ENCODE data around the gene INHBB. TPM values are rescaled to one million over a fixed set of nuclear protein-coding genes. Genes with fewer than 3 reads are reported as not detected.

The INHBB gene
- total RNA-seq, 1 donor from 2014 or later: 0.34 TPM

DNA sequence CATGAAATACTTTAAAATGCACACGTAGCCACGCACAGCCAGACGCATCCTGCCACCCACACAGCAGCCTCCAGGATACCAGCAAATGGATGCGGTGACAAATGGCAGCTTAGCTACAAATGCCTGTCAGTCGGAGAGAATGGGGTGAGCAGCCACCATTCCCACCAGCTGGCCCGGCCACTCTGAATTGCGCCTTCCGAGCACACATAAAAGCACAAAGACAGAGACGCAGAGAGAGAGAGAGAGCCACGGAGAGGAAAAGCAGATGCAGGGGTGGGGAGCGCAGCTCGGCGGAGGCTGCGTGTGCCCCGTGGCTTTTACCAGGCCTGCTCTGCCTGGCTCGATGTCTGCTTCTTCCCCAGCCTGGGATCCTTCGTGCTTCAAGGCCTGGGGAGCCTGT, 4.1 kb downstream of the INHBB start:
- Mint-ChIP-seq H3K36me3 (ENCODE audit: unreplicated experiment) (no peaks in the 10 kb centered on the region), H3K27me3 (ENCODE audit: unreplicated experiment) (peaks cover 12% of the 10 kb centered on the region), H3K9me3 (ENCODE audit: unreplicated experiment) (peaks cover 7% of the 10 kb centered on the region), H3K27ac (ENCODE audit: unreplicated experiment) (no peak overlapping the region), H3K4me3 (ENCODE audit: unreplicated experiment) (no peak overlapping the region), H3K4me1 (ENCODE audit: low read depth, unreplicated experiment) (peaks cover 9% of the 10 kb centered on the region)
- TF ChIP-seq, protein P1, sequence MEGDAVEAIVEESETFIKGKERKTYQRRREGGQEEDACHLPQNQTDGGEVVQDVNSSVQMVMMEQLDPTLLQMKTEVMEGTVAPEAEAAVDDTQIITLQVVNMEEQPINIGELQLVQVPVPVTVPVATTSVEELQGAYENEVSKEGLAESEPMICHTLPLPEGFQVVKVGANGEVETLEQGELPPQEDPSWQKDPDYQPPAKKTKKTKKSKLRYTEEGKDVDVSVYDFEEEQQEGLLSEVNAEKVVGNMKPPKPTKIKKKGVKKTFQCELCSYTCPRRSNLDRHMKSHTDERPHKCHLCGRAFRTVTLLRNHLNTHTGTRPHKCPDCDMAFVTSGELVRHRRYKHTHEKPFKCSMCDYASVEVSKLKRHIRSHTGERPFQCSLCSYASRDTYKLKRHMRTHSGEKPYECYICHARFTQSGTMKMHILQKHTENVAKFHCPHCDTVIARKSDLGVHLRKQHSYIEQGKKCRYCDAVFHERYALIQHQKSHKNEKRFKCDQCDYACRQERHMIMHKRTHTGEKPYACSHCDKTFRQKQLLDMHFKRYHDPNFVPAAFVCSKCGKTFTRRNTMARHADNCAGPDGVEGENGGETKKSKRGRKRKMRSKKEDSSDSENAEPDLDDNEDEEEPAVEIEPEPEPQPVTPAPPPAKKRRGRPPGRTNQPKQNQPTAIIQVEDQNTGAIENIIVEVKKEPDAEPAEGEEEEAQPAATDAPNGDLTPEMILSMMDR (IDR thresholded peaks at IDR 0.05; ENCODE audit: partially characterized antibody, unreplicated experiment): no peak
- DNase-seq: no peak

DNA sequence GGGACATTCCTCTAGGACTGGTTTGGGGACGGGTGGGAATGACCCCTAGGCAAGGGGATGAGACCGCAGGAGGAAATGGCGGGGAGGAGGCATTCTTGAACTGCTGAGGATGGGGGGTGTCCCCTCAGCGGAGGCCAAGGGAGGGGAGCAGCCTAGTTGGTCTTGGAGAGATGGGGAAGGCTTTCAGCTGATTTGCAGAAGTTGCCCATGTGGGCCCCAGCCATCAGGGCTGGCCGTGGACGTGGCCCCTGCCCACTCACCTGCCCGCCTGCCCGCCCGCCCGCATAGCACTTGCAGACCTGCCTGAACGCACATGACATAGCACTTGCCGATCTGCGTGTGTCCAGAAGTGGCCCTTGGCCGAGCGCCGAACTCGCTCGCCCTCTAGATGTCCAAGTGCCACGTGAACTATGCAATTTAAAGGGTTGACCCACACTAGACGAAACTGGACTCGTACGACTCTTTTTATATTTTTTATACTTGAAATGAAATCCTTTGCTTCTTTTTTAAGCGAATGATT, 4.9 kb downstream of the INHBB start:
- no peak for DNase-seq
- H3K9me3 Mint-ChIP-seq (ENCODE audit: unreplicated experiment): peaks cover 7% of the 10 kb centered on the region
- H3K36me3 Mint-ChIP-seq (ENCODE audit: unreplicated experiment): no peaks in the 10 kb centered on the region
- TF ChIP-seq, protein P1 (IDR thresholded peaks at IDR 0.05; ENCODE audit: partially characterized antibody, unreplicated experiment): no peak
- peaks cover 12% of the 10 kb centered on the region for H3K27me3 Mint-ChIP-seq (ENCODE audit: unreplicated experiment)
- H3K27ac Mint-ChIP-seq (ENCODE audit: unreplicated experiment): no peak overlapping the region
- peaks cover 9% of the 10 kb centered on the region for H3K4me1 Mint-ChIP-seq (ENCODE audit: low read depth, unreplicated experiment)
- no peak overlapping the region for H3K4me3 Mint-ChIP-seq (ENCODE audit: unreplicated experiment)

DNA sequence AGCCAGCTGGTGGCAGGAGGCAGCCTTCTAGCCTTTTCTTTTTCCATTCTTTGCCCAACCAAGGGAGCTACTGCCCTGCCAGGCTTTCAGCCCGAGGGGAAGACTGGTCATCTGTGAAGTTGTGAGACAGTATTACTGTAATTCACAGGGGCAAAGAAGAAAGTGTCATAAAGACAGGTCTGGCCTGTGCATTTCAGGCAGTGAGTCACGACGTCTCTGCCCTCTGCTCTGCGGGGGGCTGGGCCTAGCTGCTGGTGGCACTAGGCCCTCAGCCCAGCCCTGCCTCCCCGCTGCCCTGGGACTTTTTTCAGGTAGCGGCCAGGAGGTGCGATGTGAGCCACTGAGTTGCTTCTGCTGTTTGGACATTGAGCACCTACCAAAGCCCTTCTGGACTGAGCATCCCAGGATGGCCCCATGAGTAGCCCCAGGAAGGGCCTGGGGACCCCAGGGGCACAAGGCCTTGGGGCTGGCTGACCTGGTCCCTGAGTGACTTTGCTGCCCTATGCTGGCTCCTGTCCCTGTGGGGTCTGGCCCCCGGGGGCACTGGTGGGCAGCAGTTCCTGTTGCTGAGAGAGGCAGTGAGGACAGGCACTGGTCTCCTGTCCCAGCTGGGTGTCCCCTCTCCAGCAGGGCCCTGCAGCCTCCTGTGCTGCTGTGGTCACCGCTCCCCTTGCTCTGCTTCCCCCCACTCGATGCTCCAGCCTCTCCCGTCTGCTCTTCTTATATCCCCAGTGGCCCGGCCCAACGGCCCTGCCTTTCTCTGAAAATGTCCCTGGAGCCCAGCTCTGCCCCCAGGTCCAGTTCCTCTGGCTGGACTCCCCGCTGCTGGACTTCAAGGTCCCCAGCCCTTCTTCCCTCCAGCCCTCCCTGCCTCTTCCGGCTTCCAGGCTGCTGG, 7.0 kb downstream of the INHBB start:
- Mint-ChIP-seq H3K27me3 (ENCODE audit: unreplicated experiment) (peaks cover 5% of the 10 kb centered on the region), H3K4me1 (ENCODE audit: low read depth, unreplicated experiment) (peaks cover 4% of the 10 kb centered on the region), H3K4me3 (ENCODE audit: unreplicated experiment) (no peak overlapping the region), H3K36me3 (ENCODE audit: unreplicated experiment) (no peaks in the 10 kb centered on the region), H3K9me3 (ENCODE audit: unreplicated experiment) (peaks cover 7% of the 10 kb centered on the region), H3K27ac (ENCODE audit: unreplicated experiment) (no peak overlapping the region)
- DNase-seq: no peak
- TF ChIP-seq, protein P1 (IDR thresholded peaks at IDR 0.05; ENCODE audit: partially characterized antibody, unreplicated experiment): no peak

DNA sequence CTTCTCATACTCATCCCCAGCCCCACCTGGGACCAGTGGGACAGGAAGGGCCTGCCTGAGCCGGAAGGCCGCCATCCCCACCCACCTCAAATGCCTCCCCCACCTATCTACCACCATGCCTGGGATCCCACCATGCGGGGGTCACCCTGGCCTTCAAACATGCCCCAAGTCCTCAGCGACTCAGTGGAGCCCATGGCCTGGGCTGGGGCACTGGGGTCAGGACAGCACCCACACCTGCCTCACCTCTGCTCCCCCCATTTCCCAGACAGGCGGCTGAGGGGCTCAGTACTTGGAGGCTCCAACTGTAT, 7.6 kb downstream of the INHBB start:
- DNase-seq: no peak
- Mint-ChIP-seq H3K27ac (ENCODE audit: unreplicated experiment) (no peak overlapping the region), H3K4me1 (ENCODE audit: low read depth, unreplicated experiment) (peaks cover 4% of the 10 kb centered on the region), H3K27me3 (ENCODE audit: unreplicated experiment) (peaks cover 9% of the 10 kb centered on the region), H3K9me3 (ENCODE audit: unreplicated experiment) (peaks cover 7% of the 10 kb centered on the region), H3K36me3 (ENCODE audit: unreplicated experiment) (no peaks in the 10 kb centered on the region), H3K4me3 (ENCODE audit: unreplicated experiment) (no peak overlapping the region)
- TF ChIP-seq, protein P1 (IDR thresholded peaks at IDR 0.05; ENCODE audit: partially characterized antibody, unreplicated experiment): no peak

DNA sequence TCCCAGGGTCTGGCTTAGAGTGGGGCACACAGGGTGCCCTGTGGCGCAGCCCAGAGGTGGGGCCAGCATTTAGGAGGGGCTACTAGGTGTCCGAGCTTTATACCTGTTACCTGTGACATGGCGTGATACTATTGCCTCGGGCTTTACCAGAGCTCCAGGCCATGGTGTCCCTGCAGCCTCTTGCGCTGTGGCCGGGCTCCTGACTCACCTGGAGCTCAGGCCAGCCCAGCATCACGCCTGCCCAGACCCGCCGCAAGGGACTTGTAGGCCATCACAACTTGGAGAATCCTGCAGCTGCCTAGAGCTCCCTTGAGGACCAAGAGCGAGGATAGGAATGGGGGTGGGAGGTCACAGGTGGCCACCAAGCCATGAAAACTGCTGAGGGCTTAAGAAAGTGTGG, 8.0 kb downstream of the INHBB start:
- peaks cover 9% of the 10 kb centered on the region for H3K27me3 Mint-ChIP-seq (ENCODE audit: unreplicated experiment)
- H3K27ac Mint-ChIP-seq (ENCODE audit: unreplicated experiment): no peak overlapping the region
- no peak for DNase-seq
- peaks cover 7% of the 10 kb centered on the region for H3K9me3 Mint-ChIP-seq (ENCODE audit: unreplicated experiment)
- TF ChIP-seq, protein P1 (IDR thresholded peaks at IDR 0.05; ENCODE audit: partially characterized antibody, unreplicated experiment): no peak
- H3K4me1 Mint-ChIP-seq (ENCODE audit: low read depth, unreplicated experiment): peaks cover 4% of the 10 kb centered on the region
- no peak overlapping the region for H3K4me3 Mint-ChIP-seq (ENCODE audit: unreplicated experiment)
- H3K36me3 Mint-ChIP-seq (ENCODE audit: unreplicated experiment): no peaks in the 10 kb centered on the region

All from glutamatergic neuron (in vitro differentiated cells).